Fibroblast of villous mesenchyme (primary cell): Measurements from ENCODE around the gene TCEA2. TPM values are rescaled to one million over a fixed set of nuclear protein-coding genes. Genes with fewer than 3 reads are reported as not detected.

Experiments used
- DNase-seq: peaks from one replicate; pipeline ENCODE4 v3.0.0-alpha.2; 2010; ENCODE audit warnings: low read depth
- H3K4me3 ChIP-seq: 2 replicates; pipeline ENCODE4 v1.5.1; 2011; ENCODE audit warnings: low read depth, mild to moderate bottlenecking, low read length
- total RNA-seq: library from RNA; depleted of rRNA; stranded (reverse); fragments of >200 nt; gene quantifications from 2 replicates; pipeline ENCODE4 v1.2.3, GENCODE V29; 2012
- TF ChIP-seq, protein P1 (sequence below): IDR thresholded peaks from 2 replicates; pipeline ENCODE4 v1.5.1; 2012; ENCODE audit warnings: low read depth, mild to moderate bottlenecking, low read length; ENCODE audit not compliant: insufficient read depth

TCEA2 gene
- total RNA-seq, 1 donor, result 20.7 TPM

DNA sequence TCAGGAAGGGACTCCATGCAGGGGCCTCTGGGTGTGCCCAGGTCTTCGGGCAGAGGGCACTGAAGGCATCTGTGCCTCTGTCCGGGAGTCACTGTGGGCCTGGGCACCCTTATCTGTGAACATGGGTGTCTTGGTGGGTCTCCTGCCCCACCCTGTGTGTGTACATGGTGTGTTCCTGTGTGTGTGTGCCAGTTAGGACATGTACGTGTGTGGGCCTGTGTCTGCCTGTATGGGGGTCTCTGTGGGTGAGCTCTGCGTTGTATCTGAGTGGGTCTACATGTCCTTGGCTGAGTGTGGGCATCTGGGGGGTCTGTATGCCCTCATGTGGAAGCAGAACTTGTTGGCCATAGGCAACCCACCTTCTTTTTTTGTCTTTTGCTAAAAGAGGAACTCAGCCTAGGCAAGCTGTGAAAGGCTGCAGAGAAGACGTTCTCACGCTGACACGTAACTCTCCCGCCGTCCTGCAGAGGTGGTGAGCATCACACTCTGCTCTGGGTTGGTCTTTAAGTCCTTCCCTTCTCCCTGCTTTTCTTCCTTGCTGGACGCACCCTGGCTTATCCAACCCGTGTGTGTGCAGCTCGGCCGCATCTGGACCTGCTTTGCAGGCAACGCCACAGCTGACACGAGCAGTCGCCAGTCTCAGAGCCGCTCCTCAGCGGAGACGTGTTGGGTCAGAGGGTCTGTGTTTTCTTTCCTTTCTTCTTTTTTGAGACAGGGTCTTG is 44.9 kb downstream of the TCEA2 start:
- no peak for DNase-seq
- TF ChIP-seq, protein P1, sequence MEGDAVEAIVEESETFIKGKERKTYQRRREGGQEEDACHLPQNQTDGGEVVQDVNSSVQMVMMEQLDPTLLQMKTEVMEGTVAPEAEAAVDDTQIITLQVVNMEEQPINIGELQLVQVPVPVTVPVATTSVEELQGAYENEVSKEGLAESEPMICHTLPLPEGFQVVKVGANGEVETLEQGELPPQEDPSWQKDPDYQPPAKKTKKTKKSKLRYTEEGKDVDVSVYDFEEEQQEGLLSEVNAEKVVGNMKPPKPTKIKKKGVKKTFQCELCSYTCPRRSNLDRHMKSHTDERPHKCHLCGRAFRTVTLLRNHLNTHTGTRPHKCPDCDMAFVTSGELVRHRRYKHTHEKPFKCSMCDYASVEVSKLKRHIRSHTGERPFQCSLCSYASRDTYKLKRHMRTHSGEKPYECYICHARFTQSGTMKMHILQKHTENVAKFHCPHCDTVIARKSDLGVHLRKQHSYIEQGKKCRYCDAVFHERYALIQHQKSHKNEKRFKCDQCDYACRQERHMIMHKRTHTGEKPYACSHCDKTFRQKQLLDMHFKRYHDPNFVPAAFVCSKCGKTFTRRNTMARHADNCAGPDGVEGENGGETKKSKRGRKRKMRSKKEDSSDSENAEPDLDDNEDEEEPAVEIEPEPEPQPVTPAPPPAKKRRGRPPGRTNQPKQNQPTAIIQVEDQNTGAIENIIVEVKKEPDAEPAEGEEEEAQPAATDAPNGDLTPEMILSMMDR, result no peak

DNA sequence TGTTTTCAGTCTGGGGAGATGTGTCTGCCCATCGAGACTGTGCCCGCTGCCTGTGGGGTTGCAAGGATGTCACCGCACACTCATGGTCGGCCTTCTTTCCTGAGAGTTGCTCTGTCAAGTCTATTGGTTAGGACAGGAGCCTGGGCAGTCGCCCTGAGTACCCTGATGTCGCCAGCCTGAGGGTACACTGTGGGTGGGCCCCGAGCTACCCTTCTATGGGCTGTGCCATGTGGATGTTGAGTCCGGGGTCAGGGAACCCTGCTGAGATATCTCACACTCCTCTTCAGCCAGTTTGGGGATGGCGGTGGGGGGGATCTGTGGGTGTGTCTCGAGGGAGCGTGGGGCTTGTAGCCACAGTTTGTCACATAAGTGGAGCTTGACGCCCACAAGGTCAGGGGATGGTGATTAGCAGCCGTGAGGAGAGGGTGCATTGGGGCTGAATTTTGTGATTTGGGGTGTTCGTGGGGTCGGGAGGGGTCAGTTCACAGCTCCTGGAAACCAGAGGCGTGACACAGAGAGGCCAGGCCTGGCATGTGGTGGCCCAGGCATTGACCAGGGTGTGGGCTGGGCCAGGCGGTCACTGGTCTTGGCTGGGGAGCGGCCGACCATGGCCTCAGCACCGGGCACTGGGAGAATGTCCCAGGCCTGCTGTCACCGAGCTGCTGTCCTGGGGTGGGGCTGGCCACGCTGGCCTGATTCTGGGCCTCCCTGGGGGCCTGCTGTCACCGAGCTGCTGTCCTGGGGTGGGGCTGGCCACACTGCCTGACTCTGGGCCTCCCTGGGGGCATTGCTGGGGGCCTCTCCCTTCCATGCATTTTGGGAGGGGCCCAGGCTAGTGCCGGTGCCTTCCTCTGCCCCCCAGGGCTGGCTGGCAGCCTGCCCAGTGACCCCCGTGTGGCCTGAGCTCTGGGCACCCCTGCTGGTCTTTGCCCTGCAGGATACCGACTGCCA is 46.0 kb downstream of the TCEA2 start:
- TF ChIP-seq, protein P1, result no peak
- DNase-seq, result no peak
- H3K4me3 ChIP-seq, result no peak overlapping the region

More for the DNA sequence above, 44.9 kb downstream of the TCEA2 start:
- H3K4me3 ChIP-seq, result no peak overlapping the region

GRCh38 chr20:64109831-64110391 is 46.9 kb downstream of the TCEA2 start:
- H3K4me3 ChIP-seq, result no peak overlapping the region

GRCh38 chr20:64110411-64111068 is 47.5 kb downstream of the TCEA2 start:
- no peak overlapping the region for H3K4me3 ChIP-seq
- no peak for DNase-seq
- TF ChIP-seq, protein P1, result no peak

More at GRCh38 chr20:64109831-64110391, 46.9 kb downstream of the TCEA2 start:
- TF ChIP-seq, protein P1, result no peak
- DNase-seq, result no peak

- no peak overlapping the region for H3K4me3 ChIP-seq
- no peak for DNase-seq
- TF ChIP-seq, protein P1, result no peak
These were observed 49.0 kb downstream of the TCEA2 start for GRCh38 chr20:64111841-64112641.
